Prostate gland (tissue), 2 donors: ENCODE data around the gene FAM222B. TPM values are rescaled to one million over a fixed set of nuclear protein-coding genes. Genes with fewer than 3 reads are reported as not detected.
A peak's percentile ranks its signal among the peaks of the same experiment; 100 is the strongest.

ENCODE experiments used
- DNase-seq: peaks from one replicate; pipeline ENCODE4 v3.0.0-alpha.2; 2019; ENCODE audit warnings: low spot score
- H3K27ac ChIP-seq, 2 donors: fragments of 200-600 bp; sonication (generic); 2 replicates each; pipeline ENCODE4 v1.5.1; 2017 to 2019
- H3K27me3 ChIP-seq: fragments of 200-600 bp; sonication (generic); replicated peaks from 2 replicates; pipeline ENCODE4 v1.5.1; 2019; ENCODE audit not compliant: insufficient read depth
- H3K36me3 ChIP-seq, 2 donors: fragments of 200-600 bp; sonication (generic); 1 replicate in 1 of 2; 2 replicates in 1 of 2; pipeline versions ENCODE4 v1.5.1 to v1.8.1; 2017 to 2019
- H3K4me1 ChIP-seq: fragments of 200-600 bp; sonication (generic); replicated peaks from 2 replicates; pipeline ENCODE4 v1.5.1; 2019
- H3K4me3 ChIP-seq, 2 donors: fragments of 200-600 bp; sonication (generic); 2 replicates each; pipeline ENCODE4 v1.5.1; 2017 to 2019
- H3K9me3 ChIP-seq: fragments of 200-600 bp; sonication (generic); 2 replicates; pipeline ENCODE4 v1.5.1; 2017
- CTCF ChIP-seq, 4 experiments: fragments of 200-600 bp in 2 of 4; fragments of 450-650 bp in 2 of 4; sonication (generic) in 2 of 4; IDR thresholded peaks; 1 replicate in 3 of 4; 2 replicates in 1 of 4; pipeline ENCODE4 v1.5.1; 2016 to 2019; ENCODE audit warnings: antibody characterized with exemption in 4 of 4, mild to moderate bottlenecking in 2 of 4, moderate library complexity in 2 of 4
- POLR2A ChIP-seq: fragments of 450-650 bp; IDR thresholded peaks from one replicate; pipeline ENCODE4 v1.6.1; 2016; ENCODE audit warnings: antibody characterized with exemption, mild to moderate bottlenecking
- POLR2AphosphoS5 ChIP-seq: sonication (generic); formaldehyde crosslinking; IDR thresholded peaks from one replicate; pipeline ENCODE4 v1.6.1; 2017; ENCODE audit warnings: antibody characterized with exemption
- WGBS: methylation state at CpG from one replicate; pipeline ENCODE4 v1.1.5; 2018; 5-methylcytosine and 5-hydroxymethylcytosine counted together
- intact Hi-C: fragments of 100-400 bp; cut with DNase I; formaldehyde crosslinking; loops from one replicate; pipeline ENCODE4 v1.14.2; 2022
- total RNA-seq, 2 donors: library from RNA; depleted of rRNA; stranded (reverse); fragments of >200 nt; gene quantifications; one replicate each; pipeline ENCODE4 v1.1.0, GENCODE V29; 2016

The FAM222B gene
- total RNA-seq, 2 donors from 2014 or later, result 14.9 to 48.9 TPM

- TF ChIP-seq POLR2AphosphoS5, result no peak
- TF ChIP-seq CTCF (IDR thresholded peaks at IDR 0.05), result no peak
- no peak for TF ChIP-seq POLR2A
- WGBS, result 91% methylated on average over 18 of the region's 18 CpGs
- Histone ChIP-seq H3K27me3 (no peaks in the 10 kb centered on the region), H3K27ac (no peak overlapping the region), H3K4me3 (no peak overlapping the region), H3K36me3 (peaks cover 23 to 44% of the 10 kb centered on the region in 2 donors), H3K4me1 (no peaks in the 10 kb centered on the region), H3K9me3 (no peaks in the 10 kb centered on the region)
- intact Hi-C loops, result no loop called here
- DNase-seq, result no peak
These were observed 39.7 kb upstream of the FAM222B start for GRCh38 chr17:28882154-28882895.

- no peak for DNase-seq
- H3K36me3 ChIP-seq, result peaks cover 23 to 44% of the 10 kb centered on the region in 2 donors
- no peak overlapping the region for H3K27ac ChIP-seq
- 93% methylated on average over 17 of the region's 17 CpGs for WGBS
- no peaks in the 10 kb centered on the region for H3K4me1 ChIP-seq
- H3K4me3 ChIP-seq, result no peak overlapping the region
- no peaks in the 10 kb centered on the region for H3K27me3 ChIP-seq
- no peaks in the 10 kb centered on the region for H3K9me3 ChIP-seq
- intact Hi-C loops, result no loop called here
- no peak for TF ChIP-seq POLR2A
- no peak for TF ChIP-seq POLR2AphosphoS5
- no peak for TF ChIP-seq CTCF (IDR thresholded peaks at IDR 0.05)
These were observed 39.0 kb upstream of the FAM222B start for GRCh38 chr17:28881533-28882056.

GRCh38 chr17:28880572-28880945 lies 38.0 kb upstream of the FAM222B start:
- Histone ChIP-seq H3K4me3 (no peak overlapping the region), H3K27me3 (no peaks in the 10 kb centered on the region), H3K9me3 (no peaks in the 10 kb centered on the region), H3K36me3 (peaks cover 23 to 44% of the 10 kb centered on the region in 2 donors), H3K4me1 (no peaks in the 10 kb centered on the region), H3K27ac (no peak overlapping the region)
- intact Hi-C loops, result no loop called here
- WGBS, result 59% methylated on average over 10 of the region's 10 CpGs
- DNase-seq, result no peak
- TF ChIP-seq POLR2AphosphoS5 (no peak), CTCF (IDR thresholded peaks at IDR 0.05) (no peak), POLR2A (no peak)

- TF ChIP-seq POLR2A, result no peak
- no peak overlapping the region for H3K4me3 ChIP-seq
- intact Hi-C loops, result no loop called here
- H3K9me3 ChIP-seq, result no peaks in the 10 kb centered on the region
- H3K36me3 ChIP-seq, result peaks cover 23 to 44% of the 10 kb centered on the region in 2 donors
- no peak overlapping the region for H3K27ac ChIP-seq
- no peaks in the 10 kb centered on the region for H3K27me3 ChIP-seq
- 72% methylated on average over 9 of the region's 9 CpGs for WGBS
- no peaks in the 10 kb centered on the region for H3K4me1 ChIP-seq
- no peak for DNase-seq
These were observed 37.4 kb upstream of the FAM222B start for GRCh38 chr17:28879886-28880571.

GRCh38 chr17:28878981-28879380 lies 36.4 kb upstream of the FAM222B start:
- no peak overlapping the region for H3K4me3 ChIP-seq
- no peaks in the 10 kb centered on the region for H3K27me3 ChIP-seq
- intact Hi-C loops, result no loop called here
- DNase-seq, result no peak
- no peak overlapping the region for H3K27ac ChIP-seq
- TF ChIP-seq POLR2A (no peak), CTCF (IDR thresholded peaks at IDR 0.05) (peak in 2 of 4 experiments; percentile 26 to 38)
- 56% methylated on average over 4 of the region's 4 CpGs for WGBS
- H3K36me3 ChIP-seq, result peaks cover 23 to 44% of the 10 kb centered on the region in 2 donors
- no peaks in the 10 kb centered on the region for H3K9me3 ChIP-seq
- H3K4me1 ChIP-seq, result no peaks in the 10 kb centered on the region
